SK-N-SH (cell line): Measurements from ENCODE around the gene LCN10. TPM values are rescaled to one million over a fixed set of nuclear protein-coding genes. Genes with fewer than 3 reads are reported as not detected.

Experiments used
- CTCF ChIA-PET: fragments of 300-600, 350-600 bp; formaldehyde crosslinking; extraction: SDS; loops from one replicate; lab custom pipeline; 2021; lab: Yijun Ruan, JAX
- POLR2A ChIA-PET: fragments of 350-600 bp; sonication (Branson Sonifier 250); formaldehyde crosslinking; extraction: SDS; loops from one replicate; lab custom pipeline; 2020; ENCODE audit warnings: antibody characterized with exemption, inconsistent platforms; lab: Yijun Ruan, JAX
- DNase-seq: peaks from one replicate; pipeline ENCODE4 v3.0.0; 2012
- H2AFZ ChIP-seq: fragments of 200-600 bp; sonication (generic); 2 replicates; pipeline ENCODE4 v1.8.1; 2016; ENCODE audit warnings: antibody characterized with exemption, mild to moderate bottlenecking, low read depth
- H3F3A ChIP-seq: fragments of 200-600 bp; sonication (generic); replicated peaks from 2 replicates; pipeline ENCODE3; 2016; ENCODE audit warnings: antibody characterized with exemption, mild to moderate bottlenecking; ENCODE audit not compliant: insufficient read depth
- H3K27ac ChIP-seq, 2 experiments: fragments of 200-500 bp in 1 of 2; fragments of 200-600 bp in 1 of 2; sonication (Bioruptor generic) in 1 of 2; sonication (generic), shearing (Covaris generic) in 1 of 2; 2 replicates each; pipeline versions ENCODE4 v1.5.1 to v1.6.1; 2014 to 2016; ENCODE audit warnings: low read depth in 2 of 2, inconsistent platforms in 1 of 2, low read length in 1 of 2, mild to moderate bottlenecking in 1 of 2, mixed read lengths in 1 of 2
- H3K27me3 ChIP-seq: fragments of 200-600 bp; sonication (generic), shearing (Covaris generic); 2 replicates; pipeline ENCODE4 v1.6.1; 2016; ENCODE audit warnings: mixed run types; ENCODE audit not compliant: insufficient read depth
- H3K36me3 ChIP-seq, 2 experiments: fragments of 200-500 bp in 1 of 2; fragments of 200-600 bp in 1 of 2; sonication (Bioruptor generic) in 1 of 2; sonication (generic) in 1 of 2; replicated peaks in 1 of 2; 2 replicates each; pipeline versions ENCODE3 to v1.5.1; 2014 to 2016; ENCODE audit warnings: low read length in 1 of 2, mild to moderate bottlenecking in 1 of 2; ENCODE audit not compliant: insufficient read depth in 2 of 2, control insufficient read depth in 1 of 2
- H3K4me1 ChIP-seq, 2 experiments: fragments of 200-500 bp in 1 of 2; fragments of 200-600 bp in 1 of 2; sonication (Bioruptor generic) in 1 of 2; sonication (generic), shearing (Covaris generic) in 1 of 2; 2 replicates each; pipeline versions ENCODE4 v1.5.1 to v1.6.1; 2014 to 2016; ENCODE audit warnings: low read depth in 1 of 2, low read length in 1 of 2, mixed run types in 1 of 2; ENCODE audit not compliant: insufficient read depth in 2 of 2, control insufficient read depth in 1 of 2
- H3K4me2 ChIP-seq: fragments of 200-600 bp; sonication (generic), shearing (Covaris generic); 2 replicates; pipeline ENCODE4 v1.6.1; 2017; ENCODE audit warnings: mixed run types
- H3K4me3 ChIP-seq, 2 experiments: fragments of 200-500 bp in 1 of 2; fragments of 200-600 bp in 1 of 2; sonication (Bioruptor generic) in 1 of 2; sonication (generic), shearing (Covaris generic) in 1 of 2; 2 replicates each; pipeline versions ENCODE4 v1.5.1 to v1.8.1; 2014 to 2016; ENCODE audit warnings: low read depth in 2 of 2, inconsistent platforms in 1 of 2, low read length in 1 of 2, mild to moderate bottlenecking in 1 of 2, mixed read lengths in 1 of 2, moderate library complexity in 1 of 2
- H3K79me2 ChIP-seq: fragments of 200-600 bp; sonication (generic); 2 replicates; pipeline ENCODE4 v1.8.1; 2017; ENCODE audit warnings: mild to moderate bottlenecking; ENCODE audit not compliant: insufficient read depth
- H3K9ac ChIP-seq: fragments of 200-600 bp; sonication (generic); 2 replicates; pipeline ENCODE4 v1.6.1; 2017; ENCODE audit warnings: mixed run types
- H3K9me2 ChIP-seq: fragments of 200-600 bp; sonication (generic); 2 replicates; pipeline ENCODE4 v1.6.1; 2017; ENCODE audit warnings: mixed run types
- H3K9me3 ChIP-seq: fragments of 200-600 bp; sonication (generic); 2 replicates; pipeline ENCODE4 v1.6.1; 2017; ENCODE audit warnings: mixed run types, mild to moderate bottlenecking, moderate library complexity
- H4K20me1 ChIP-seq: fragments of 200-600 bp; sonication (generic); 2 replicates; pipeline ENCODE4 v1.6.1; 2017; ENCODE audit warnings: mild to moderate bottlenecking, mixed run types; ENCODE audit not compliant: insufficient read depth
- EP300 ChIP-seq, 2 experiments: IDR thresholded peaks; 2 replicates each; pipeline versions ENCODE4 v1.4.0 to v1.6.1; 2012; ENCODE audit warnings: borderline replicate concordance in 1 of 2, low read depth in 1 of 2, low read length in 1 of 2
- EZH2phosphoT487 ChIP-seq: fragments of 200-600 bp; sonication (generic); IDR thresholded peaks from 2 replicates; pipeline ENCODE4 v1.6.1; 2017; ENCODE audit warnings: low read depth, mixed run types, mild to moderate bottlenecking, antibody characterized with exemption, moderate library complexity, borderline replicate concordance
- FOSL2 ChIP-seq: IDR thresholded peaks from 2 replicates; pipeline ENCODE4 v1.4.0; 2012; ENCODE audit warnings: low read depth, mild to moderate bottlenecking, moderate library complexity, borderline replicate concordance
- FOXJ3 ChIP-seq: sonication (generic); formaldehyde crosslinking; IDR thresholded peaks from 2 replicates; pipeline ENCODE4 v1.5.1; 2020; ENCODE audit warnings: mild to moderate bottlenecking, missing genetic modification reagents
- MAX ChIP-seq: IDR thresholded peaks from 2 replicates; pipeline ENCODE4 v1.4.0; 2012; ENCODE audit warnings: low read depth
- MXI1 ChIP-seq: IDR thresholded peaks from 2 replicates; pipeline ENCODE4 v1.6.1; 2012; ENCODE audit warnings: mild to moderate bottlenecking, low read depth, low read length, improper control_type of control experiment
- NRF1 ChIP-seq: IDR thresholded peaks from 2 replicates; pipeline ENCODE4 v1.6.1; 2012; ENCODE audit warnings: low read depth, mild to moderate bottlenecking, low read length
- RCOR1 ChIP-seq: fragments of 150-350 bp; IDR thresholded peaks from 2 replicates; pipeline ENCODE4 v1.6.1; 2017; ENCODE audit warnings: antibody characterized with exemption, low read length
- RFX5 ChIP-seq: IDR thresholded peaks from 2 replicates; pipeline ENCODE4 v1.6.1; 2012; ENCODE audit warnings: mild to moderate bottlenecking, improper control_type of control experiment, low read length
- TCF12 ChIP-seq: IDR thresholded peaks from 2 replicates; pipeline ENCODE4 v1.4.0; 2012
- YY1 ChIP-seq: IDR thresholded peaks from 2 replicates; pipeline ENCODE4 v1.4.0; 2012; ENCODE audit warnings: low read depth, mild to moderate bottlenecking
- ZBTB33 ChIP-seq: IDR thresholded peaks from 2 replicates; pipeline ENCODE4 v1.4.0; 2012; ENCODE audit warnings: low read depth, borderline replicate concordance
- WGBS: methylation state at CpG from one replicate; pipeline ENCODE4 v1.1.6; 2017; ENCODE audit warnings: low lambda C conversion rate; 5-methylcytosine and 5-hydroxymethylcytosine counted together
- polyA plus RNA-seq, 3 experiments: library from polyadenylated mRNA; depleted of rRNA; stranded (reverse); fragments of >200 nt; gene quantifications; 2 replicates each; pipeline ENCODE4 v1.2.3, GENCODE V29; 2012
- TF ChIP-seq, protein P1 (sequence below): IDR thresholded peaks from 2 replicates; pipeline ENCODE4; 2012

The LCN10 gene
- polyA plus RNA-seq, 1 of the 3 experiments (the other 2 are of a cell fraction), result not detected

DNA sequence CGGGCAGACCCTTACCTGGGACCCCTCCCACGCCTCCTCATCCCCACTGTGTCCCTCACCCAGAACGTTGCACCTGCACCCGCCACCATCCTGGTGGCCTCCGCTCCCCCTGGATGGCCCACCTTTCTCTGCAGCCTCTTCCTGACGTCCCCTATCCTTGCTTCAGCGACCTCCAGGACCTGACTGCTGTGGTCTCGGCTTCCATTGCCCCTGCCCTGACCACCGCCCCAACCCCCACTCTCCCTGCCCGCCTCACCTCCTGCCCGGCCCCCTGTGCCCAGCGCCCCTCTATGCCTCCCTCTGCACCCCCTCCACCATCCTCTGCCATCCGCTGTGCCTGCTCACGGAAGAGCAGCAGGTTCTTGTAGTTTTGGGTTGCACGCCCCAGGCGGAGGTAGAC lies 2.2 kb downstream of the LCN10 start:
- no peak for DNase-seq
- H3K4me2 ChIP-seq, result no peak overlapping the region
- no peak overlapping the region for H3K9ac ChIP-seq
- no peaks in the 10 kb centered on the region for H3K79me2 ChIP-seq
- H3K4me1 ChIP-seq, result peaks cover 0 to 5% of the 10 kb centered on the region in 2 experiments; a peak in 1 of 4 replicates
- H3K27ac ChIP-seq, result no peak overlapping the region
- H3K9me2 ChIP-seq, result no peaks in the 10 kb centered on the region
- H3K36me3 ChIP-seq, result no peaks in the 10 kb centered on the region
- no peak overlapping the region for H3K4me3 ChIP-seq
- no peaks in the 10 kb centered on the region for H4K20me1 ChIP-seq
- no peak for TF ChIP-seq RCOR1
- TF ChIP-seq TCF12, result no peak
- no peak for TF ChIP-seq EP300 (IDR thresholded peaks at IDR 0.05; ENCODE audit: borderline replicate concordance in 1 of 2, low read depth in 1 of 2, low read length in 1 of 2)
- no peak for TF ChIP-seq YY1
- TF ChIP-seq RFX5, result no peak
- no peak for TF ChIP-seq NRF1
- CTCF ChIA-PET, result interaction anchor here (0.6 kb wide), 1 partner anchor 410 kb away, joined by 3 read pairs; no protein-coding TSS in a partner anchor
- H2AFZ ChIP-seq, result no peak overlapping the region
- no peaks in the 10 kb centered on the region for H3K27me3 ChIP-seq
- POLR2A ChIA-PET, result interaction anchor here (1.0 kb wide), 1 partner anchor 12 kb away, joined by 3 read pairs; no protein-coding TSS in a partner anchor
- no peaks in the 10 kb centered on the region for H3F3A ChIP-seq
- no peaks in the 10 kb centered on the region for H3K9me3 ChIP-seq
- WGBS, result 68% methylated on average over 16 of the region's 16 CpGs

GRCh38 chr9:136740069-136740468 lies 2.7 kb downstream of the LCN10 start:
- Histone ChIP-seq H3K27ac (no peak overlapping the region), H3K9ac (no peak overlapping the region), H3K9me3 (no peaks in the 10 kb centered on the region), H3K4me3 (no peak overlapping the region), H2AFZ (no peak overlapping the region), H3K4me2 (no peak overlapping the region), H3F3A (no peaks in the 10 kb centered on the region), H3K4me1 (peaks cover 0 to 5% of the 10 kb centered on the region in 2 experiments; a peak in 1 of 4 replicates), H3K27me3 (no peaks in the 10 kb centered on the region), H3K9me2 (no peaks in the 10 kb centered on the region)
- DNase-seq, result no peak
- WGBS, result 82% methylated on average over 5 of the region's 11 CpGs
- POLR2A ChIA-PET, result interaction anchor here (1.0 kb wide), 1 partner anchor 12 kb away, joined by 3 read pairs; no protein-coding TSS in a partner anchor
- TF ChIP-seq FOSL2, result no peak
- no peak for TF ChIP-seq MXI1
- no peak for TF ChIP-seq ZBTB33
- TF ChIP-seq EP300 (IDR thresholded peaks at IDR 0.05; ENCODE audit: borderline replicate concordance in 1 of 2, low read depth in 1 of 2, low read length in 1 of 2), result no peak
- no peak for TF ChIP-seq FOXJ3 (CRISPR knock-in tag)
- TF ChIP-seq MAX, result no peak
- TF ChIP-seq EZH2phosphoT487, result no peak
- TF ChIP-seq, protein P1, sequence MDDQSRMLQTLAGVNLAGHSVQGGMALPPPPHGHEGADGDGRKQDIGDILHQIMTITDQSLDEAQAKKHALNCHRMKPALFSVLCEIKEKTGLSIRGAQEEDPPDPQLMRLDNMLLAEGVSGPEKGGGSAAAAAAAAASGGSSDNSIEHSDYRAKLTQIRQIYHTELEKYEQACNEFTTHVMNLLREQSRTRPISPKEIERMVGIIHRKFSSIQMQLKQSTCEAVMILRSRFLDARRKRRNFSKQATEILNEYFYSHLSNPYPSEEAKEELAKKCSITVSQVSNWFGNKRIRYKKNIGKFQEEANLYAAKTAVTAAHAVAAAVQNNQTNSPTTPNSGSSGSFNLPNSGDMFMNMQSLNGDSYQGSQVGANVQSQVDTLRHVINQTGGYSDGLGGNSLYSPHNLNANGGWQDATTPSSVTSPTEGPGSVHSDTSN, result no peak
- TF ChIP-seq, all 33 proteins: peak for 0
- H3K79me2 ChIP-seq, result no peaks in the 10 kb centered on the region
- no peaks in the 10 kb centered on the region for H4K20me1 ChIP-seq
- H3K36me3 ChIP-seq, result no peaks in the 10 kb centered on the region
- CTCF ChIA-PET, result interaction anchor here (0.6 kb wide), 1 partner anchor 410 kb away, joined by 3 read pairs; no protein-coding TSS in a partner anchor
